ENCODE measurements around the gene TOX2. TPM values are rescaled to one million over a fixed set of nuclear protein-coding genes. Genes with fewer than 3 reads are reported as not detected.

Gene TOX2
- total RNA-seq, 3 donors from 2014 or later (not counting 1 experiment from before 2014, with no cell fraction given), result 0.93 to 1.8 (median 1.2) TPM

- H3K36me3 ChIP-seq (ENCODE audit: control insufficient read depth, insufficient read depth, low read length), result no peaks in the 10 kb centered on the region
- DNase-seq (no peak), ATAC-seq (no peak)
- Mint-ChIP-seq H3K4me3 (no peak overlapping the region), H3K9me3 (peaks cover 2 to 5% of the 10 kb centered on the region in 2 donors), H3K27me3 (ENCODE audit: low read depth in 2 of 2) (peaks cover 38 to 60% of the 10 kb centered on the region in 2 donors), H3K36me3 (no peaks in the 10 kb centered on the region), H3K27ac (no peak overlapping the region), H3K4me1 (peaks cover 0 to 4% of the 10 kb centered on the region in 2 donors)
- H3K9me3 ChIP-seq (ENCODE audit: control insufficient read depth, insufficient read depth, low read length), result peaks cover 9% of the 10 kb centered on the region
- intact Hi-C loops (cut with micrococcal nuclease), result no loop called here
- no peak overlapping the region for H3K4me3 ChIP-seq (ENCODE audit: low read length)
- peaks cover 3% of the 10 kb centered on the region for H3K4me1 ChIP-seq (ENCODE audit: control insufficient read depth, insufficient read depth, low read length)
- peaks cover 11% of the 10 kb centered on the region for H3K27me3 ChIP-seq (ENCODE audit: control insufficient read depth, insufficient read depth, low read length)
- WGBS (ENCODE audit: insufficient coverage), result 95% methylated on average over 3 of the region's 3 CpGs
- H3K27ac ChIP-seq (ENCODE audit: low read length), result no peak overlapping the region
- TF ChIP-seq CTCF (IDR thresholded peaks at IDR 0.05), result no peak
Measured at GRCh38 chr20:43909211-43909610, 5.4 kb upstream of the TOX2 start.

GRCh38 chr20:43909720-43910119, 4.9 kb upstream of the TOX2 start:
- intact Hi-C loops (cut with micrococcal nuclease), result loop anchor here (10.0 kb wide), 1 partner anchor 55 kb away; no protein-coding TSS in a partner anchor
- TF ChIP-seq CTCF (IDR thresholded peaks at IDR 0.05), result no peak
- Histone ChIP-seq H3K27me3 (ENCODE audit: control insufficient read depth, insufficient read depth, low read length) (peaks cover 13% of the 10 kb centered on the region), H3K4me1 (ENCODE audit: control insufficient read depth, insufficient read depth, low read length) (peaks cover 5% of the 10 kb centered on the region), H3K27ac (ENCODE audit: low read length) (no peak overlapping the region), H3K36me3 (ENCODE audit: control insufficient read depth, insufficient read depth, low read length) (no peaks in the 10 kb centered on the region), H3K9me3 (ENCODE audit: control insufficient read depth, insufficient read depth, low read length) (peaks cover 9% of the 10 kb centered on the region), H3K4me3 (ENCODE audit: low read length) (no peak overlapping the region)
- DNase-seq, result no peak
- ATAC-seq, result no peak
- 65% methylated on average over 5 of the region's 5 CpGs for WGBS (ENCODE audit: insufficient coverage)
- Mint-ChIP-seq H3K27ac (no peak overlapping the region), H3K4me3 (no peak overlapping the region), H3K4me1 (peaks cover 0 to 4% of the 10 kb centered on the region in 2 donors), H3K36me3 (no peaks in the 10 kb centered on the region), H3K27me3 (ENCODE audit: low read depth in 2 of 2) (peaks cover 39 to 60% of the 10 kb centered on the region in 2 donors), H3K9me3 (peaks cover 2 to 5% of the 10 kb centered on the region in 2 donors)

GRCh38 chr20:43910564-43910963, 4.1 kb upstream of the TOX2 start:
- H3K27ac Mint-ChIP-seq, result no peak overlapping the region
- peaks cover 9% of the 10 kb centered on the region for H3K9me3 ChIP-seq (ENCODE audit: control insufficient read depth, insufficient read depth, low read length)
- H3K4me3 Mint-ChIP-seq, result no peak overlapping the region
- H3K36me3 Mint-ChIP-seq, result no peaks in the 10 kb centered on the region
- peaks cover 2 to 5% of the 10 kb centered on the region in 2 donors for H3K9me3 Mint-ChIP-seq
- H3K4me1 Mint-ChIP-seq, result peaks cover 7 to 11% of the 10 kb centered on the region in 2 donors
- peaks cover 20% of the 10 kb centered on the region for H3K27me3 ChIP-seq (ENCODE audit: control insufficient read depth, insufficient read depth, low read length)
- peaks cover 46 to 60% of the 10 kb centered on the region in 2 donors for H3K27me3 Mint-ChIP-seq (ENCODE audit: low read depth in 2 of 2)
- TF ChIP-seq CTCF (IDR thresholded peaks at IDR 0.05), result no peak
- WGBS (ENCODE audit: insufficient coverage), result 65% methylated on average over 4 of the region's 4 CpGs
- DNase-seq (no peak), ATAC-seq (no peak)
- H3K36me3 ChIP-seq (ENCODE audit: control insufficient read depth, insufficient read depth, low read length), result no peaks in the 10 kb centered on the region
- intact Hi-C loops (cut with micrococcal nuclease), result loop anchor here (10.0 kb wide), 1 partner anchor 56 kb away; no protein-coding TSS in a partner anchor
- H3K4me3 ChIP-seq (ENCODE audit: low read length), result no peak overlapping the region
- H3K4me1 ChIP-seq (ENCODE audit: control insufficient read depth, insufficient read depth, low read length), result peaks cover 12% of the 10 kb centered on the region
- no peak overlapping the region for H3K27ac ChIP-seq (ENCODE audit: low read length)

GRCh38 chr20:43911066-43911465, 3.6 kb upstream of the TOX2 start:
- Histone ChIP-seq H3K27me3 (ENCODE audit: control insufficient read depth, insufficient read depth, low read length) (peaks cover 25% of the 10 kb centered on the region), H3K36me3 (ENCODE audit: control insufficient read depth, insufficient read depth, low read length) (no peaks in the 10 kb centered on the region), H3K4me3 (ENCODE audit: low read length) (no peak overlapping the region), H3K9me3 (ENCODE audit: control insufficient read depth, insufficient read depth, low read length) (peaks cover 9% of the 10 kb centered on the region), H3K27ac (ENCODE audit: low read length) (no peak overlapping the region), H3K4me1 (ENCODE audit: control insufficient read depth, insufficient read depth, low read length) (peaks cover 17% of the 10 kb centered on the region)
- intact Hi-C loops (cut with micrococcal nuclease), result loop anchor here (10.0 kb wide), 1 partner anchor 56 kb away; no protein-coding TSS in a partner anchor
- 79% methylated on average over 2 of the region's 2 CpGs for WGBS (ENCODE audit: insufficient coverage)
- ATAC-seq (no peak), DNase-seq (no peak)
- peaks cover 48 to 60% of the 10 kb centered on the region in 2 donors for H3K27me3 Mint-ChIP-seq (ENCODE audit: low read depth in 2 of 2)
- H3K4me3 Mint-ChIP-seq, result no peak overlapping the region
- no peak for TF ChIP-seq CTCF (IDR thresholded peaks at IDR 0.05)
- no peak overlapping the region for H3K27ac Mint-ChIP-seq
- H3K9me3 Mint-ChIP-seq, result peaks cover 2 to 5% of the 10 kb centered on the region in 2 donors
- peaks cover 8 to 14% of the 10 kb centered on the region in 2 donors for H3K4me1 Mint-ChIP-seq
- no peaks in the 10 kb centered on the region for H3K36me3 Mint-ChIP-seq
